ENCODE results near the gene KRT8. TPM values are rescaled to one million over a fixed set of nuclear protein-coding genes. Genes with fewer than 3 reads are reported as not detected.

The KRT8 gene
- total and polyA plus RNA-seq, 2 of the 13 experiments (the other 11 are each of a cell fraction or from before 2014, with no cell fraction given), result 498 to 718 TPM

DNA sequence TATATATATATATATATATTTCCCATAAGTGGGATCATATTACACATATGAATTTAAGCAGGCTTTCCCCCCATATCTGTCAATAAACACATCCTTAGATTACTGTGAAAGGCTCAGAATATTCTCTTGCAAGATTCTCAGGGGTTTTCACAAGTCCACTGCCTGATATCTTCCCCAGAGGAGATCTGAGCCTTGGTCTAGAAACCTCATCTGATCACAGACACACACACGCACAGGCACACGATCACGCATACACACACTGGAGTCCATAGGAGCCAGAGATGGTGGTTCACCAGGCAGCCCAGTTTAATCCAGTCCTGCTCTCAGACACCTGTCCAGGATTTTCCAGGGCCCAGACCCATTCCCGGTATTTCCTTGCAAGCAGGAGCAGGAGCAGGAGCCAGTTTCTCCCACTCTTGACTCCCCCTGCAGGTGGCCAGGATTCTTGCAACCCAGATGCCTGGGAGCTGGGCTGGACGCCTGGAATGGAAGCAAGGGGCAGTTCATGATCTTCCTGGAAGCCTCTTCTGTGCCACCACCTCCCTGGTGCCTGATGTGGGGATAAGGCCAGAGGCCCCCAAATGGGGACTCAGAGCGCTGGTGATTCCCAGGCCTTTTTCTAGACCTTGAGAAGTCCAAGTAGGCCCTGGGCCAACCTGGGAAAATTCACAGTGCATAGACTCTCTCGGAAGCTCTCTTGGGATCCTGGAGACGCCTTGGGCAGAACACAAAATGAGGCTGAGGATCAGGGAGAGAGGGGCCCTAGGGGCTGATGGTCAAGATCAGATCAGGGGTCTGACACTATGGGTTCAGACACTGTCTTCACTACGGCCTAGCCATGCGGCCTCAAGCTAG lies 39.6 kb downstream of the KRT8 start (continued):
- TF ChIP-seq, protein P1, sequence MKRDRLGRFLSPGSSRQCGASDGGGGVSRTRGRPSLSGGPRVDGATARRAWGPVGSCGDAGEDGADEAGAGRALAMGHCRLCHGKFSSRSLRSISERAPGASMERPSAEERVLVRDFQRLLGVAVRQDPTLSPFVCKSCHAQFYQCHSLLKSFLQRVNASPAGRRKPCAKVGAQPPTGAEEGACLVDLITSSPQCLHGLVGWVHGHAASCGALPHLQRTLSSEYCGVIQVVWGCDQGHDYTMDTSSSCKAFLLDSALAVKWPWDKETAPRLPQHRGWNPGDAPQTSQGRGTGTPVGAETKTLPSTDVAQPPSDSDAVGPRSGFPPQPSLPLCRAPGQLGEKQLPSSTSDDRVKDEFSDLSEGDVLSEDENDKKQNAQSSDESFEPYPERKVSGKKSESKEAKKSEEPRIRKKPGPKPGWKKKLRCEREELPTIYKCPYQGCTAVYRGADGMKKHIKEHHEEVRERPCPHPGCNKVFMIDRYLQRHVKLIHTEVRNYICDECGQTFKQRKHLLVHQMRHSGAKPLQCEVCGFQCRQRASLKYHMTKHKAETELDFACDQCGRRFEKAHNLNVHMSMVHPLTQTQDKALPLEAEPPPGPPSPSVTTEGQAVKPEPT (CRISPR knock-in tag; IDR thresholded peaks at IDR 0.05; ENCODE audit: low read depth), result no peak
- TF ChIP-seq SOX6 (IDR thresholded peaks at IDR 0.05) (no peak), SOX6 (CRISPR knock-in tag; IDR thresholded peaks at IDR 0.05) (no peak), ZNF335 (CRISPR knock-in tag; IDR thresholded peaks at IDR 0.05) (no peak), RAD21 (CRISPR knock-in tag; IDR thresholded peaks at IDR 0.05) (peak; percentile 58; the same call in 1 of the 2 replicates), ZNF329 (CRISPR knock-in tag; IDR thresholded peaks at IDR 0.05; ENCODE audit: low read depth) (no peak), XRCC5 (optimal IDR thresholded peaks at IDR 0.05; ENCODE audit: low read length) (peak; percentile 90), TEAD3 (CRISPR knock-in tag; optimal IDR thresholded peaks at IDR 0.05; ENCODE audit: borderline replicate concordance) (peak; percentile 64), CREM (IDR thresholded peaks at IDR 0.05) (no peak), CREM (CRISPR knock-in tag; IDR thresholded peaks at IDR 0.05) (no peak), NCOA1 (CRISPR knock-in tag; IDR thresholded peaks at IDR 0.05) (no peak), SMC3 (IDR thresholded peaks at IDR 0.05; ENCODE audit: low read length) (peak; percentile 61), WIZ (CRISPR knock-in tag; IDR thresholded peaks at IDR 0.05) (no peak), PTBP1 (IDR thresholded peaks at IDR 0.05; ENCODE audit: low read depth, low read length, poor library complexity, severe bottlenecking) (no peak), HDAC6 (IDR thresholded peaks at IDR 0.05; ENCODE audit: low read depth, low read length) (no peak)
- TF ChIP-seq, protein P2, sequence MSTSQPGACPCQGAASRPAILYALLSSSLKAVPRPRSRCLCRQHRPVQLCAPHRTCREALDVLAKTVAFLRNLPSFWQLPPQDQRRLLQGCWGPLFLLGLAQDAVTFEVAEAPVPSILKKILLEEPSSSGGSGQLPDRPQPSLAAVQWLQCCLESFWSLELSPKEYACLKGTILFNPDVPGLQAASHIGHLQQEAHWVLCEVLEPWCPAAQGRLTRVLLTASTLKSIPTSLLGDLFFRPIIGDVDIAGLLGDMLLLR (CRISPR knock-in tag; IDR thresholded peaks at IDR 0.05), result 0 out of 2 replicates have a peak, but pooled peaks have one; percentile 23
- TF ChIP-seq, protein P3, sequence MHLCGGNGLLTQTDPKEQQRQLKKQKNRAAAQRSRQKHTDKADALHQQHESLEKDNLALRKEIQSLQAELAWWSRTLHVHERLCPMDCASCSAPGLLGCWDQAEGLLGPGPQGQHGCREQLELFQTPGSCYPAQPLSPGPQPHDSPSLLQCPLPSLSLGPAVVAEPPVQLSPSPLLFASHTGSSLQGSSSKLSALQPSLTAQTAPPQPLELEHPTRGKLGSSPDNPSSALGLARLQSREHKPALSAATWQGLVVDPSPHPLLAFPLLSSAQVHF (CRISPR knock-in tag; IDR thresholded peaks at IDR 0.05), result no peak
- TF ChIP-seq, protein P4, sequence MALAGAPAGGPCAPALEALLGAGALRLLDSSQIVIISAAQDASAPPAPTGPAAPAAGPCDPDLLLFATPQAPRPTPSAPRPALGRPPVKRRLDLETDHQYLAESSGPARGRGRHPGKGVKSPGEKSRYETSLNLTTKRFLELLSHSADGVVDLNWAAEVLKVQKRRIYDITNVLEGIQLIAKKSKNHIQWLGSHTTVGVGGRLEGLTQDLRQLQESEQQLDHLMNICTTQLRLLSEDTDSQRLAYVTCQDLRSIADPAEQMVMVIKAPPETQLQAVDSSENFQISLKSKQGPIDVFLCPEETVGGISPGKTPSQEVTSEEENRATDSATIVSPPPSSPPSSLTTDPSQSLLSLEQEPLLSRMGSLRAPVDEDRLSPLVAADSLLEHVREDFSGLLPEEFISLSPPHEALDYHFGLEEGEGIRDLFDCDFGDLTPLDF (CRISPR knock-in tag; IDR thresholded peaks at IDR 0.05), result no peak
- TF ChIP-seq, protein P5, sequence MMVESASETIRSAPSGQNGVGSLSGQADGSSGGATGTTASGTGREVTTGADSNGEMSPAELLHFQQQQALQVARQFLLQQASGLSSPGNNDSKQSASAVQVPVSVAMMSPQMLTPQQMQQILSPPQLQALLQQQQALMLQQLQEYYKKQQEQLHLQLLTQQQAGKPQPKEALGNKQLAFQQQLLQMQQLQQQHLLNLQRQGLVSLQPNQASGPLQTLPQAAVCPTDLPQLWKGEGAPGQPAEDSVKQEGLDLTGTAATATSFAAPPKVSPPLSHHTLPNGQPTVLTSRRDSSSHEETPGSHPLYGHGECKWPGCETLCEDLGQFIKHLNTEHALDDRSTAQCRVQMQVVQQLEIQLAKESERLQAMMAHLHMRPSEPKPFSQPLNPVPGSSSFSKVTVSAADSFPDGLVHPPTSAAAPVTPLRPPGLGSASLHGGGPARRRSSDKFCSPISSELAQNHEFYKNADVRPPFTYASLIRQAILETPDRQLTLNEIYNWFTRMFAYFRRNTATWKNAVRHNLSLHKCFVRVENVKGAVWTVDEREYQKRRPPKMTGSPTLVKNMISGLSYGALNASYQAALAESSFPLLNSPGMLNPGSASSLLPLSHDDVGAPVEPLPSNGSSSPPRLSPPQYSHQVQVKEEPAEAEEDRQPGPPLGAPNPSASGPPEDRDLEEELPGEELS (CRISPR knock-in tag; IDR thresholded peaks at IDR 0.05), result no peak
- TF ChIP-seq, protein P6, sequence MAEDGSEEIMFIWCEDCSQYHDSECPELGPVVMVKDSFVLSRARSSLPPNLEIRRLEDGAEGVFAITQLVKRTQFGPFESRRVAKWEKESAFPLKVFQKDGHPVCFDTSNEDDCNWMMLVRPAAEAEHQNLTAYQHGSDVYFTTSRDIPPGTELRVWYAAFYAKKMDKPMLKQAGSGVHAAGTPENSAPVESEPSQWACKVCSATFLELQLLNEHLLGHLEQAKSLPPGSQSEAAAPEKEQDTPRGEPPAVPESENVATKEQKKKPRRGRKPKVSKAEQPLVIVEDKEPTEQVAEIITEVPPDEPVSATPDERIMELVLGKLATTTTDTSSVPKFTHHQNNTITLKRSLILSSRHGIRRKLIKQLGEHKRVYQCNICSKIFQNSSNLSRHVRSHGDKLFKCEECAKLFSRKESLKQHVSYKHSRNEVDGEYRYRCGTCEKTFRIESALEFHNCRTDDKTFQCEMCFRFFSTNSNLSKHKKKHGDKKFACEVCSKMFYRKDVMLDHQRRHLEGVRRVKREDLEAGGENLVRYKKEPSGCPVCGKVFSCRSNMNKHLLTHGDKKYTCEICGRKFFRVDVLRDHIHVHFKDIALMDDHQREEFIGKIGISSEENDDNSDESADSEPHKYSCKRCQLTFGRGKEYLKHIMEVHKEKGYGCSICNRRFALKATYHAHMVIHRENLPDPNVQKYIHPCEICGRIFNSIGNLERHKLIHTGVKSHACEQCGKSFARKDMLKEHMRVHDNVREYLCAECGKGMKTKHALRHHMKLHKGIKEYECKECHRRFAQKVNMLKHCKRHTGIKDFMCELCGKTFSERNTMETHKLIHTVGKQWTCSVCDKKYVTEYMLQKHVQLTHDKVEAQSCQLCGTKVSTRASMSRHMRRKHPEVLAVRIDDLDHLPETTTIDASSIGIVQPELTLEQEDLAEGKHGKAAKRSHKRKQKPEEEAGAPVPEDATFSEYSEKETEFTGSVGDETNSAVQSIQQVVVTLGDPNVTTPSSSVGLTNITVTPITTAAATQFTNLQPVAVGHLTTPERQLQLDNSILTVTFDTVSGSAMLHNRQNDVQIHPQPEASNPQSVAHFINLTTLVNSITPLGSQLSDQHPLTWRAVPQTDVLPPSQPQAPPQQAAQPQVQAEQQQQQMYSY (CRISPR knock-in tag; IDR thresholded peaks at IDR 0.05), result peak; percentile 92
